Activated naive CD8-positive, alpha-beta T cell (primary cell): Measurements from ENCODE around the gene ATP6V0D1.

Source experiments
- H3K27ac Mint-ChIP-seq: one replicate; pipeline ENCODE4 v1.8.0; 2021; ENCODE audit warnings: mixed read lengths
- H3K27me3 Mint-ChIP-seq: one replicate; pipeline ENCODE4 v1.8.0; 2021; ENCODE audit warnings: mixed read lengths
- H3K36me3 Mint-ChIP-seq: one replicate; pipeline ENCODE4 v1.8.0; 2021; ENCODE audit warnings: mixed read lengths
- H3K4me1 Mint-ChIP-seq: one replicate; pipeline ENCODE4 v1.8.0; 2021; ENCODE audit warnings: low read depth, mixed read lengths
- H3K4me3 Mint-ChIP-seq: one replicate; pipeline ENCODE4 v1.8.0; 2021; ENCODE audit warnings: mild to moderate bottlenecking, mixed read lengths
- H3K9me3 Mint-ChIP-seq: one replicate; pipeline ENCODE4 v1.8.0; 2021; ENCODE audit warnings: low read depth, mixed read lengths

ATP6V0D1 gene

GRCh38 chr16:67407176-67407787 lies 73.7 kb downstream of the ATP6V0D1 start:
- no peaks in the 10 kb centered on the region for H3K9me3 Mint-ChIP-seq
- no peaks in the 10 kb centered on the region for H3K36me3 Mint-ChIP-seq
- peaks cover 1% of the 10 kb centered on the region for H3K27me3 Mint-ChIP-seq
- H3K4me3 Mint-ChIP-seq, result no peak overlapping the region
- H3K4me1 Mint-ChIP-seq, result no peaks in the 10 kb centered on the region
- no peak overlapping the region for H3K27ac Mint-ChIP-seq

- Mint-ChIP-seq H3K9me3 (no peaks in the 10 kb centered on the region), H3K27ac (no peak overlapping the region), H3K27me3 (peaks cover 5% of the 10 kb centered on the region), H3K4me1 (no peaks in the 10 kb centered on the region), H3K36me3 (no peaks in the 10 kb centered on the region), H3K4me3 (no peak overlapping the region)
Observed at GRCh38 chr16:67406111-67406971, 74.6 kb downstream of the ATP6V0D1 start.

GRCh38 chr16:67405336-67405735 lies 75.6 kb downstream of the ATP6V0D1 start:
- Mint-ChIP-seq H3K4me1 (no peaks in the 10 kb centered on the region), H3K36me3 (no peaks in the 10 kb centered on the region), H3K9me3 (no peaks in the 10 kb centered on the region), H3K27ac (no peak overlapping the region), H3K4me3 (no peak overlapping the region), H3K27me3 (peaks cover 5% of the 10 kb centered on the region)

GRCh38 chr16:67404740-67405226 lies 76.2 kb downstream of the ATP6V0D1 start:
- Mint-ChIP-seq H3K27ac (no peak overlapping the region), H3K9me3 (no peaks in the 10 kb centered on the region), H3K27me3 (peaks cover 5% of the 10 kb centered on the region), H3K36me3 (no peaks in the 10 kb centered on the region), H3K4me1 (no peaks in the 10 kb centered on the region), H3K4me3 (no peak overlapping the region)

- H3K27me3 Mint-ChIP-seq, result peaks cover 5% of the 10 kb centered on the region
- H3K4me1 Mint-ChIP-seq, result no peaks in the 10 kb centered on the region
- no peaks in the 10 kb centered on the region for H3K9me3 Mint-ChIP-seq
- no peak overlapping the region for H3K27ac Mint-ChIP-seq
- no peaks in the 10 kb centered on the region for H3K36me3 Mint-ChIP-seq
- no peak overlapping the region for H3K4me3 Mint-ChIP-seq
Observed at GRCh38 chr16:67403976-67404555, 76.9 kb downstream of the ATP6V0D1 start.

- Mint-ChIP-seq H3K4me3 (no peak overlapping the region), H3K27ac (no peak overlapping the region), H3K9me3 (no peaks in the 10 kb centered on the region), H3K4me1 (no peaks in the 10 kb centered on the region), H3K36me3 (no peaks in the 10 kb centered on the region), H3K27me3 (peaks cover 7% of the 10 kb centered on the region)
Observed at GRCh38 chr16:67400901-67401300, 80.1 kb downstream of the ATP6V0D1 start.

- H3K36me3 Mint-ChIP-seq, result no peaks in the 10 kb centered on the region
- no peak overlapping the region for H3K4me3 Mint-ChIP-seq
- no peaks in the 10 kb centered on the region for H3K9me3 Mint-ChIP-seq
- no peaks in the 10 kb centered on the region for H3K4me1 Mint-ChIP-seq
- peaks cover 9% of the 10 kb centered on the region for H3K27me3 Mint-ChIP-seq
- H3K27ac Mint-ChIP-seq, result no peak overlapping the region
Observed at GRCh38 chr16:67399749-67400704, 80.9 kb downstream of the ATP6V0D1 start.

- Mint-ChIP-seq H3K36me3 (no peaks in the 10 kb centered on the region), H3K4me1 (peaks cover under 1% of the 10 kb centered on the region), H3K9me3 (no peaks in the 10 kb centered on the region), H3K4me3 (no peak overlapping the region), H3K27ac (no peak overlapping the region), H3K27me3 (peaks cover 9% of the 10 kb centered on the region)
Observed at GRCh38 chr16:67399218-67399733, 81.7 kb downstream of the ATP6V0D1 start.

- H3K36me3 Mint-ChIP-seq, result no peaks in the 10 kb centered on the region
- peaks cover 13% of the 10 kb centered on the region for H3K27me3 Mint-ChIP-seq
- no peak overlapping the region for H3K27ac Mint-ChIP-seq
- H3K4me1 Mint-ChIP-seq, result peaks cover 4% of the 10 kb centered on the region
- no peaks in the 10 kb centered on the region for H3K9me3 Mint-ChIP-seq
- H3K4me3 Mint-ChIP-seq, result no peak overlapping the region
Observed at GRCh38 chr16:67398546-67399217, 82.3 kb downstream of the ATP6V0D1 start.

GRCh38 chr16:67397812-67398545 lies 83.0 kb downstream of the ATP6V0D1 start:
- no peak overlapping the region for H3K27ac Mint-ChIP-seq
- no peaks in the 10 kb centered on the region for H3K36me3 Mint-ChIP-seq
- peaks cover 11% of the 10 kb centered on the region for H3K27me3 Mint-ChIP-seq
- H3K9me3 Mint-ChIP-seq, result no peaks in the 10 kb centered on the region
- H3K4me1 Mint-ChIP-seq, result peaks cover 4% of the 10 kb centered on the region
- no peak overlapping the region for H3K4me3 Mint-ChIP-seq

- Mint-ChIP-seq H3K9me3 (no peaks in the 10 kb centered on the region), H3K27ac (no peak overlapping the region), H3K36me3 (no peaks in the 10 kb centered on the region), H3K4me3 (no peak overlapping the region), H3K27me3 (peaks cover 15% of the 10 kb centered on the region), H3K4me1 (peaks cover 6% of the 10 kb centered on the region)
Observed at GRCh38 chr16:67397036-67397801, 83.7 kb downstream of the ATP6V0D1 start.

- peaks cover 11% of the 10 kb centered on the region for H3K27me3 Mint-ChIP-seq
- H3K4me1 Mint-ChIP-seq, result peaks cover 6% of the 10 kb centered on the region
- H3K36me3 Mint-ChIP-seq, result no peaks in the 10 kb centered on the region
Observed at GRCh38 chr16:67396159-67397035, 84.6 kb downstream of the ATP6V0D1 start.

More at GRCh38 chr16:67396159-67397035, 84.6 kb downstream of the ATP6V0D1 start:
- Mint-ChIP-seq H3K27ac (no peak overlapping the region), H3K9me3 (no peaks in the 10 kb centered on the region), H3K4me3 (no peak overlapping the region)
